GM23338 (cell line): ENCODE data around the gene DCHS1. TPM values are rescaled to one million over a fixed set of nuclear protein-coding genes. Genes with fewer than 3 reads are reported as not detected.

Source experiments
- ATAC-seq: fragments of 200-7000 bp; cut with Tn5 transposase; 3 replicates; pipeline ENCODE4 v1.9.1; 2020
- DNase-seq: peaks from one replicate; pipeline ENCODE4 v3.0.0-alpha.2; 2015; ENCODE audit warnings: low spot score
- H2AFZ ChIP-seq: fragments of 200-600 bp; sonication (generic); 2 replicates; pipeline ENCODE4 v1.8.0; 2016; ENCODE audit warnings: antibody characterized with exemption, mild to moderate bottlenecking, moderate library complexity
- H3F3A ChIP-seq: fragments of 200-600 bp; sonication (generic); replicated peaks from 2 replicates; pipeline ENCODE4 v1.8.0; 2017; ENCODE audit warnings: antibody characterized with exemption, mixed run types, low read depth
- H3K27ac ChIP-seq: fragments of 200-600 bp; sonication (generic); 2 replicates; pipeline ENCODE4 v1.6.1; 2016; ENCODE audit warnings: low read depth
- H3K27me3 ChIP-seq: fragments of 200-600 bp; sonication (generic); 2 replicates; pipeline ENCODE4 v1.8.0; 2016; ENCODE audit warnings: mild to moderate bottlenecking, mixed run types, moderate library complexity; ENCODE audit not compliant: insufficient read depth
- H3K36me3 ChIP-seq: fragments of 200-600 bp; sonication (generic); 2 replicates; pipeline ENCODE4 v1.8.0; 2016; ENCODE audit warnings: mild to moderate bottlenecking; ENCODE audit not compliant: insufficient read depth
- H3K4me1 ChIP-seq: fragments of 200-600 bp; sonication (generic); 2 replicates; pipeline ENCODE4 v1.8.0; 2016; ENCODE audit warnings: mild to moderate bottlenecking, moderate library complexity; ENCODE audit not compliant: insufficient read depth
- H3K4me2 ChIP-seq: fragments of 200-600 bp; sonication (generic); 2 replicates; pipeline ENCODE4 v1.7.1; 2017; ENCODE audit warnings: mixed run types
- H3K4me3 ChIP-seq: fragments of 200-600 bp; sonication (generic); 2 replicates; pipeline ENCODE4 v1.6.1; 2016; ENCODE audit warnings: mixed run types
- H3K79me2 ChIP-seq: fragments of 200-600 bp; sonication (generic); replicated peaks from 2 replicates; pipeline ENCODE4 v1.8.0; 2017; ENCODE audit warnings: mild to moderate bottlenecking; ENCODE audit not compliant: insufficient read depth
- H3K9me2 ChIP-seq: fragments of 200-600 bp; sonication (generic); 2 replicates; pipeline ENCODE4 v1.8.0; 2017; ENCODE audit not compliant: insufficient read depth
- H4K20me1 ChIP-seq: fragments of 200-600 bp; sonication (generic); replicated peaks from 2 replicates; pipeline ENCODE4 v1.8.0; 2017; ENCODE audit warnings: mild to moderate bottlenecking; ENCODE audit not compliant: insufficient read depth
- H3K27ac Mint-ChIP-seq: 2 replicates; pipeline ENCODE4 v1.8.0; 2020; ENCODE audit warnings: inconsistent platforms, mild to moderate bottlenecking, moderate library complexity, mixed read lengths
- H3K27me3 Mint-ChIP-seq: 3 replicates; pipeline ENCODE4 v1.8.0; 2022; ENCODE audit warnings: low read depth, mild to moderate bottlenecking, moderate library complexity, mixed read lengths, inconsistent platforms; ENCODE audit not compliant: insufficient read depth, poor library complexity
- H3K36me3 Mint-ChIP-seq: 3 replicates; pipeline ENCODE4 v1.8.0; 2021; ENCODE audit warnings: low read depth, mild to moderate bottlenecking, inconsistent platforms, moderate library complexity, mixed read lengths
- H3K4me1 Mint-ChIP-seq: 3 replicates; pipeline ENCODE4 v1.8.0; 2020; ENCODE audit warnings: mild to moderate bottlenecking, inconsistent platforms, mixed read lengths
- H3K4me3 Mint-ChIP-seq: 3 replicates; pipeline ENCODE4 v1.8.0; 2021; ENCODE audit warnings: moderate library complexity, mild to moderate bottlenecking, inconsistent platforms, mixed read lengths
- H3K9me3 Mint-ChIP-seq: 3 replicates; pipeline ENCODE4 v1.8.0; 2020; ENCODE audit warnings: moderate library complexity, mild to moderate bottlenecking, inconsistent platforms, mixed read lengths
- CREB1 ChIP-seq: fragments of 250-450 bp; sonication (Bioruptor Pico); IDR thresholded peaks from 2 replicates; pipeline ENCODE4 v1.5.0; 2020; ENCODE audit warnings: low read depth, mild to moderate bottlenecking, moderate library complexity
- EZH2 ChIP-seq: fragments of 200-600 bp; sonication (generic); IDR thresholded peaks from one replicate; pipeline ENCODE4 v1.8.0; 2017; ENCODE audit warnings: antibody characterized with exemption, mild to moderate bottlenecking, low read depth; ENCODE audit not compliant: unreplicated experiment
- EZH2phosphoT487 ChIP-seq: fragments of 200-600 bp; sonication (generic); IDR thresholded peaks from one replicate; pipeline ENCODE4 v1.8.1; 2018; ENCODE audit warnings: antibody characterized with exemption; ENCODE audit not compliant: unreplicated experiment
- JUNB ChIP-seq: IDR thresholded peaks from one replicate; pipeline ENCODE4 v1.6.1; 2016; ENCODE audit warnings: antibody characterized with exemption; ENCODE audit not compliant: unreplicated experiment
- NANOG ChIP-seq: IDR thresholded peaks from 2 replicates; pipeline ENCODE4 v1.6.1; 2016; ENCODE audit warnings: antibody characterized with exemption, borderline replicate concordance
- POLR2AphosphoS5 ChIP-seq: IDR thresholded peaks from 2 replicates; pipeline ENCODE4 v1.6.1; 2016; ENCODE audit warnings: antibody characterized with exemption, low read depth
- STAT1 ChIP-seq: IDR thresholded peaks from one replicate; pipeline ENCODE4 v1.6.1; 2016; ENCODE audit warnings: antibody characterized with exemption; ENCODE audit not compliant: unreplicated experiment
- ZNF331 ChIP-seq: fragments of 250-450 bp; sonication (Bioruptor Pico); IDR thresholded peaks from 2 replicates; pipeline ENCODE4 v1.5.0; 2020; ENCODE audit warnings: low read depth, mild to moderate bottlenecking, moderate library complexity
- polyA plus RNA-seq: library from polyadenylated mRNA; unstranded; fragments of >200 nt; fragmentation: Nextera tagmentation; extraction: Ambion mirVana; gene quantifications from 2 replicates; pipeline ENCODE4 v1.2.1, GENCODE V29; 2016
- total RNA-seq: library from RNA; depleted of rRNA; stranded (reverse); fragments of >200 nt; shearing (Covaris generic); gene quantifications from 2 replicates; pipeline ENCODE4 v1.2.3, GENCODE V29; 2014
- TF ChIP-seq, protein P1 (sequence below): IDR thresholded peaks from one replicate; pipeline ENCODE4 v1.6.1; 2018; ENCODE audit warnings: antibody characterized with exemption; ENCODE audit not compliant: unreplicated experiment
- TF ChIP-seq, protein P2 (sequence below): IDR thresholded peaks from 2 replicates; pipeline ENCODE4 v1.6.1; 2016; ENCODE audit warnings: antibody characterized with exemption
- TF ChIP-seq, protein P3 (sequence below): fragments of 250-450 bp; sonication (Bioruptor Pico); IDR thresholded peaks from 2 replicates; pipeline ENCODE4 v1.5.0; 2020; ENCODE audit warnings: mild to moderate bottlenecking, moderate library complexity

Gene DCHS1
- total and polyA plus RNA-seq, 2 experiments from 2014 or later, result 2.3 to 20.7 TPM

DNA sequence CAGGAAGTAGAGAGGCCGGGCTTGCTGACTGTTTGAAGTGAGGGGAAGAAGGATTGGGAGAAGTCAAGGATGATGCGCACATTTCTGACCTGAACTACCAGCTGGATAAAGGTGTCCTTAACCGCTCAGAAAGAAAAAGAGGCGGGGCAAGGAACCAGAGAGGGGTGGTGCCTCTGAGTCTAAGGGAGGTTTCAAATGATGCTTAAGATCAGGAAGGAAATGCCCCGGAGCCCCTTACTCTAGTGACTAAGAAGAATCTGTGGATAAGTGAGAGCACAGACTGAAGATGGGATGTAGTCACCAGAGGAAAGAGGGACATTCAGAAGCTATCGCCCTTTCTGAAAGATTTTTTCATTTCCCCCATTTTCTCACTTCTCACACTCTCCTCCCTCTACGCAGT lies 12.7 kb downstream of the DCHS1 start:
- no peaks in the 10 kb centered on the region for H3F3A ChIP-seq
- Mint-ChIP-seq H3K27ac (no peak overlapping the region), H3K36me3 (no peaks in the 10 kb centered on the region), H3K4me3 (no peak overlapping the region), H3K4me1 (no peaks in the 10 kb centered on the region), H3K27me3 (no peaks in the 10 kb centered on the region), H3K9me3 (no peaks in the 10 kb centered on the region)
- no peak overlapping the region for H3K4me2 ChIP-seq
- no peaks in the 10 kb centered on the region for H3K79me2 ChIP-seq
- DNase-seq (no peak), ATAC-seq (no peak)
- H3K9me2 ChIP-seq, result 0 out of 2 replicates have a peak, but pooled peaks cover 7% of the 10 kb centered on the region
- H2AFZ ChIP-seq, result no peak overlapping the region
- TF ChIP-seq EZH2, result no peak
- TF ChIP-seq, protein P1, sequence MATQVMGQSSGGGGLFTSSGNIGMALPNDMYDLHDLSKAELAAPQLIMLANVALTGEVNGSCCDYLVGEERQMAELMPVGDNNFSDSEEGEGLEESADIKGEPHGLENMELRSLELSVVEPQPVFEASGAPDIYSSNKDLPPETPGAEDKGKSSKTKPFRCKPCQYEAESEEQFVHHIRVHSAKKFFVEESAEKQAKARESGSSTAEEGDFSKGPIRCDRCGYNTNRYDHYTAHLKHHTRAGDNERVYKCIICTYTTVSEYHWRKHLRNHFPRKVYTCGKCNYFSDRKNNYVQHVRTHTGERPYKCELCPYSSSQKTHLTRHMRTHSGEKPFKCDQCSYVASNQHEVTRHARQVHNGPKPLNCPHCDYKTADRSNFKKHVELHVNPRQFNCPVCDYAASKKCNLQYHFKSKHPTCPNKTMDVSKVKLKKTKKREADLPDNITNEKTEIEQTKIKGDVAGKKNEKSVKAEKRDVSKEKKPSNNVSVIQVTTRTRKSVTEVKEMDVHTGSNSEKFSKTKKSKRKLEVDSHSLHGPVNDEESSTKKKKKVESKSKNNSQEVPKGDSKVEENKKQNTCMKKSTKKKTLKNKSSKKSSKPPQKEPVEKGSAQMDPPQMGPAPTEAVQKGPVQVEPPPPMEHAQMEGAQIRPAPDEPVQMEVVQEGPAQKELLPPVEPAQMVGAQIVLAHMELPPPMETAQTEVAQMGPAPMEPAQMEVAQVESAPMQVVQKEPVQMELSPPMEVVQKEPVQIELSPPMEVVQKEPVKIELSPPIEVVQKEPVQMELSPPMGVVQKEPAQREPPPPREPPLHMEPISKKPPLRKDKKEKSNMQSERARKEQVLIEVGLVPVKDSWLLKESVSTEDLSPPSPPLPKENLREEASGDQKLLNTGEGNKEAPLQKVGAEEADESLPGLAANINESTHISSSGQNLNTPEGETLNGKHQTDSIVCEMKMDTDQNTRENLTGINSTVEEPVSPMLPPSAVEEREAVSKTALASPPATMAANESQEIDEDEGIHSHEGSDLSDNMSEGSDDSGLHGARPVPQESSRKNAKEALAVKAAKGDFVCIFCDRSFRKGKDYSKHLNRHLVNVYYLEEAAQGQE, result no peak
- TF ChIP-seq NANOG, result no peak
- TF ChIP-seq ZNF331 (CRISPR knock-in tag), result no peak
- TF ChIP-seq, protein P2, sequence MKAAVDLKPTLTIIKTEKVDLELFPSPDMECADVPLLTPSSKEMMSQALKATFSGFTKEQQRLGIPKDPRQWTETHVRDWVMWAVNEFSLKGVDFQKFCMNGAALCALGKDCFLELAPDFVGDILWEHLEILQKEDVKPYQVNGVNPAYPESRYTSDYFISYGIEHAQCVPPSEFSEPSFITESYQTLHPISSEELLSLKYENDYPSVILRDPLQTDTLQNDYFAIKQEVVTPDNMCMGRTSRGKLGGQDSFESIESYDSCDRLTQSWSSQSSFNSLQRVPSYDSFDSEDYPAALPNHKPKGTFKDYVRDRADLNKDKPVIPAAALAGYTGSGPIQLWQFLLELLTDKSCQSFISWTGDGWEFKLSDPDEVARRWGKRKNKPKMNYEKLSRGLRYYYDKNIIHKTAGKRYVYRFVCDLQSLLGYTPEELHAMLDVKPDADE, result no peak
- TF ChIP-seq POLR2AphosphoS5, result no peak
- TF ChIP-seq JUNB, result no peak
- TF ChIP-seq CREB1 (CRISPR knock-in tag), result no peak
- no peak for TF ChIP-seq EZH2phosphoT487
- TF ChIP-seq STAT1, result no peak
- TF ChIP-seq, protein P3, sequence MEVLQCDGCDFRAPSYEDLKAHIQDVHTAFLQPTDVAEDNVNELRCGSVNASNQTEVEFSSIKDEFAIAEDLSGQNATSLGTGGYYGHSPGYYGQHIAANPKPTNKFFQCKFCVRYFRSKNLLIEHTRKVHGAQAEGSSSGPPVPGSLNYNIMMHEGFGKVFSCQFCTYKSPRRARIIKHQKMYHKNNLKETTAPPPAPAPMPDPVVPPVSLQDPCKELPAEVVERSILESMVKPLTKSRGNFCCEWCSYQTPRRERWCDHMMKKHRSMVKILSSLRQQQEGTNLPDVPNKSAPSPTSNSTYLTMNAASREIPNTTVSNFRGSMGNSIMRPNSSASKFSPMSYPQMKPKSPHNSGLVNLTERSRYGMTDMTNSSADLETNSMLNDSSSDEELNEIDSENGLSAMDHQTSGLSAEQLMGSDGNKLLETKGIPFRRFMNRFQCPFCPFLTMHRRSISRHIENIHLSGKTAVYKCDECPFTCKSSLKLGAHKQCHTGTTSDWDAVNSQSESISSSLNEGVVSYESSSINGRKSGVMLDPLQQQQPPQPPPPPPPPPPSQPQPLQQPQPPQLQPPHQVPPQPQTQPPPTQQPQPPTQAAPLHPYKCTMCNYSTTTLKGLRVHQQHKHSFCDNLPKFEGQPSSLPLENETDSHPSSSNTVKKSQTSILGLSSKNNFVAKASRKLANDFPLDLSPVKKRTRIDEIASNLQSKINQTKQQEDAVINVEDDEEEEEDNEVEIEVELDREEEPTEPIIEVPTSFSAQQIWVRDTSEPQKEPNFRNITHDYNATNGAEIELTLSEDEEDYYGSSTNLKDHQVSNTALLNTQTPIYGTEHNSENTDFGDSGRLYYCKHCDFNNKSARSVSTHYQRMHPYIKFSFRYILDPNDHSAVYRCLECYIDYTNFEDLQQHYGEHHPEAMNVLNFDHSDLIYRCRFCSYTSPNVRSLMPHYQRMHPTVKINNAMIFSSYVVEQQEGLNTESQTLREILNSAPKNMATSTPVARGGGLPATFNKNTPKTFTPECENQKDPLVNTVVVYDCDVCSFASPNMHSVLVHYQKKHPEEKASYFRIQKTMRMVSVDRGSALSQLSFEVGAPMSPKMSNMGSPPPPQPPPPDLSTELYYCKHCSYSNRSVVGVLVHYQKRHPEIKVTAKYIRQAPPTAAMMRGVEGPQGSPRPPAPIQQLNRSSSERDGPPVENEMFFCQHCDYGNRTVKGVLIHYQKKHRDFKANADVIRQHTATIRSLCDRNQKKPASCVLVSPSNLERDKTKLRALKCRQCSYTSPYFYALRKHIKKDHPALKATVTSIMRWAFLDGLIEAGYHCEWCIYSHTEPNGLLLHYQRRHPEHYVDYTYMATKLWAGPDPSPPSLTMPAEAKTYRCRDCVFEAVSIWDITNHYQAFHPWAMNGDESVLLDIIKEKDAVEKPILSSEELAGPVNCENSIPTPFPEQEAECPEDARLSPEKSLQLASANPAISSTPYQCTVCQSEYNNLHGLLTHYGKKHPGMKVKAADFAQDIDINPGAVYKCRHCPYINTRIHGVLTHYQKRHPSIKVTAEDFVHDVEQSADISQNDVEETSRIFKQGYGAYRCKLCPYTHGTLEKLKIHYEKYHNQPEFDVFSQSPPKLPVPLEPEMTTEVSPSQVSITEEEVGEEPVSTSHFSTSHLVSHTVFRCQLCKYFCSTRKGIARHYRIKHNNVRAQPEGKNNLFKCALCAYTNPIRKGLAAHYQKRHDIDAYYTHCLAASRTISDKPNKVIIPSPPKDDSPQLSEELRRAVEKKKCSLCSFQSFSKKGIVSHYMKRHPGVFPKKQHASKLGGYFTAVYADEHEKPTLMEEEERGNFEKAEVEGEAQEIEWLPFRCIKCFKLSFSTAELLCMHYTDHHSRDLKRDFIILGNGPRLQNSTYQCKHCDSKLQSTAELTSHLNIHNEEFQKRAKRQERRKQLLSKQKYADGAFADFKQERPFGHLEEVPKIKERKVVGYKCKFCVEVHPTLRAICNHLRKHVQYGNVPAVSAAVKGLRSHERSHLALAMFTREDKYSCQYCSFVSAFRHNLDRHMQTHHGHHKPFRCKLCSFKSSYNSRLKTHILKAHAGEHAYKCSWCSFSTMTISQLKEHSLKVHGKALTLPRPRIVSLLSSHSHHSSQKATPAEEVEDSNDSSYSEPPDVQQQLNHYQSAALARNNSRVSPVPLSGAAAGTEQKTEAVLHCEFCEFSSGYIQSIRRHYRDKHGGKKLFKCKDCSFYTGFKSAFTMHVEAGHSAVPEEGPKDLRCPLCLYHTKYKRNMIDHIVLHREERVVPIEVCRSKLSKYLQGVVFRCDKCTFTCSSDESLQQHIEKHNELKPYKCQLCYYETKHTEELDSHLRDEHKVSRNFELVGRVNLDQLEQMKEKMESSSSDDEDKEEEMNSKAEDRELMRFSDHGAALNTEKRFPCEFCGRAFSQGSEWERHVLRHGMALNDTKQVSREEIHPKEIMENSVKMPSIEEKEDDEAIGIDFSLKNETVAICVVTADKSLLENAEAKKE, result no peak
- peaks cover 13% of the 10 kb centered on the region; the same call in 1 of the 2 replicates for H3K4me1 ChIP-seq
- no peak overlapping the region for H3K4me3 ChIP-seq
- H3K27ac ChIP-seq, result no peak overlapping the region
- H3K27me3 ChIP-seq, result no peaks in the 10 kb centered on the region
- H3K36me3 ChIP-seq, result no peaks in the 10 kb centered on the region
- H4K20me1 ChIP-seq, result no peaks in the 10 kb centered on the region
